ENCODE measurements around the gene KLK1.

KLK1 gene

GRCh38 chr19:50823389-50824042, at the start of gene KLK1:
Gene KLK1 (minus strand): TSS chr19:50823787. CDS start chr19:50823748, 39 bp downstream.
- DNase-seq (ENCODE audit: low read depth in 1 of 2, low spot score in 1 of 2) = no peak

DNA sequence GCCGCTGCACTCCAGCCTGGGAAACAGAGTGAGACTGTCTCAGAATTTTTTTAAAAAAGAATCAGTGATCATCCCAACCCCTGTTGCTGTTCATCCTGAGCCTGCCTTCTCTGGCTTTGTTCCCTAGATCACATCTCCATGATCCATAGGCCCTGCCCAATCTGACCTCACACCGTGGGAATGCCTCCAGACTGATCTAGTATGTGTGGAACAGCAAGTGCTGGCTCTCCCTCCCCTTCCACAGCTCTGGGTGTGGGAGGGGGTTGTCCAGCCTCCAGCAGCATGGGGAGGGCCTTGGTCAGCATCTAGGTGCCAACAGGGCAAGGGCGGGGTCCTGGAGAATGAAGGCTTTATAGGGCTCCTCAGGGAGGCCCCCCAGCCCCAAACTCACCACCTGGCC, 49.5 kb upstream of the KLK1 start, which contains the start of gene KLK2:
TSS of gene KLK2 (plus strand) at position 384 of the 400 bp plus-strand sequence. CDS start 35 bp downstream, outside the sequence.
- DNase-seq (ENCODE audit: low read depth in 1 of 2, low spot score in 1 of 2) = no peak

DNA sequence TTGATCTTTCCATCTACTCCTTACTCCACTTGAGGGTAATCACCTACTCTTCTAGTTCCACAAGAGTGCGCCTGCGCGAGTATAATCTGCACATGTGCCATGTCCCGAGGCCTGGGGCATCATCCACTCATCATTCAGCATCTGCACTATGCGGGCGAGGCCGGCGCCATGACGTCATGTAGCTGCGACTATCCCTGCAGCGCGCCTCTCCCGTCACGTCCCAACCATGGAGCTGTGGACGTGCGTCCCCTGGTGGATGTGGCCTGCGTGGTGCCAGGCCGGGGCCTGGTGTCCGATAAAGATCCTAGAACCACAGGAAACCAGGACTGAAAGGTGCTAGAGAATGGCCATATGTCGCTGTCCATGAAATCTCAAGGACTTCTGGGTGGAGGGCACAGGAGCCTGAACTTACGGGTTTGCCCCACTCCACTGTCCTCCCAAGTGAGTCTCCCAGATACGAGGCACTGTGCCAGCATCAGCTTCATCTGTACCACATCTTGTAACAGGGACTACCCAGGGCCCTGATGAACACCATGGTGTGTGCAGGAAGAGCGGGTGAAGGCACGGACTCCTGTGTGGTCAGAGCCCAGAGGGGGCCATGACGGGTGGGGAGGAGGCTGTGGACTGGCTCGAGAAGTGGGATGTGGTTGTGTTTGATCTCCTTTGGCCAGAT, 47.0 kb upstream of the KLK1 start:
- no peak for DNase-seq (ENCODE audit: low read depth in 1 of 2, low spot score in 1 of 2)

DNA sequence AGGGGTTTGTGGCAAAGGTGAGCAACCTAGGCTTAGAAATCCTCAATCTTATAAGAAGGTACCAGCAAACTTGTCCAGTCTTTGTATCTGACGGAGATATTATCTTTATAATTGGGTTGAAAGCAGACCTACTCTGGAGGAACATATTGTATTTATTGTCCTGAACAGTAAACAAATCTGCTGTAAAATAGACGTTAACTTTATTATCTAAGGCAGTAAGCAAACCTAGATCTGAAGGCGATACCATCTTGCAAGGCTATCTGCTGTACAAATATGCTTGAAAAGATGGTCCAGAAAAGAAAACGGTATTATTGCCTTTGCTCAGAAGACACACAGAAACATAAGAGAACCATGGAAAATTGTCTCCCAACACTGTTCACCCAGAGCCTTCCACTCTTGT, 45.9 kb upstream of the KLK1 start:
- DNase-seq (ENCODE audit: low read depth in 1 of 2, low spot score in 1 of 2) = no peak

DNA sequence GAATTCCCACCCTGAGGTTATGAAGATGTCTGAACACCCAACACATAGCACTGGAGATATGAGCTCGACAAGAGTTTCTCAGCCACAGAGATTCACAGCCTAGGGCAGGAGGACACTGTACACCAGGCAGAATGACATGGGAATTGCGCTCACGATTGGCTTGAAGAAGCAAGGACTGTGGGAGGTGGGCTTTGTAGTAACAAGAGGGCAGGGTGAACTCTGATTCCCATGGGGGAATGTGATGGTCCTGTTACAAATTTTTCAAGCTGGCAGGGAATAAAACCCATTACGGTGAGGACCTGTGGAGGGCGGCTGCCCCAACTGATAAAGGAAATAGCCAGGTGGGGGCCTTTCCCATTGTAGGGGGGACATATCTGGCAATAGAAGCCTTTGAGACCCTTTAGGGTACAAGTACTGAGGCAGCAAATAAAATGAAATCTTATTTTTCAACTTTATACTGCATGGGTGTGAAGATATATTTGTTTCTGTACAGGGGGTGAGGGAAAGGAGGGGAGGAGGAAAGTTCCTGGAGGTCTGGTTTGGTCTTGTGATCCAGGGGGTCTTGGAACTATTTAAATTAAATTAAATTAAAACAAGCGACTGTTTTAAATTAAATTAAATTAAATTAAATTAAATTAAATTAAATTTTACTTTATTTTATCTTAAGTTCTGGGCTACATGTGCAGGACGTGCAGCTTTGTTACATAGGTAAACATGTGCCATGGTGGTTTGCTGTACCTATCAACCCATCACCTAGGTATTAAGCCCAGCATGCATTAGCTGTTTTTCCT, 38.1 kb upstream of the KLK1 start:
- no peak for DNase-seq (ENCODE audit: low read depth in 1 of 2, low spot score in 1 of 2)

DNA sequence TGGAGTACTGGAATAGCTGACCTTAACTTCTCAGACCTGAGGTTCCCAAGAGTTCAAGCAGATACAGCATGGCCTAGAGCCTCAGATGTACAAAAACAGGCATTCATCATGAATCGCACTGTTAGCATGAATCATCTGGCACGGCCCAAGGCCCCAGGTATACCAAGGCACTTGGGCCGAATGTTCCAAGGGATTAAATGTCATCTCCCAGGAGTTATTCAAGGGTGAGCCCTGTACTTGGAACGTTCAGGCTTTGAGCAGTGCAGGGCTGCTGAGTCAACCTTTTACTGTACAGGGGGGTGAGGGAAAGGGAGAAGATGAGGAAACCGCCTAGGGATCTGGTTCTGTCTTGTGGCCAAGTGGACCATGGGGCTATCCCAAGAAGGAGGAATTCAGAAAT, 37.4 kb upstream of the KLK1 start:
- no peak for DNase-seq (ENCODE audit: low read depth in 1 of 2, low spot score in 1 of 2)

GRCh38 chr19:50859849-50860248, 36.3 kb upstream of the KLK1 start:
- DNase-seq (ENCODE audit: low read depth in 1 of 2, low spot score in 1 of 2) = no peak

GRCh38 chr19:50858886-50859285, 35.3 kb upstream of the KLK1 start:
- DNase-seq (ENCODE audit: low read depth in 1 of 2, low spot score in 1 of 2) = no peak

DNA sequence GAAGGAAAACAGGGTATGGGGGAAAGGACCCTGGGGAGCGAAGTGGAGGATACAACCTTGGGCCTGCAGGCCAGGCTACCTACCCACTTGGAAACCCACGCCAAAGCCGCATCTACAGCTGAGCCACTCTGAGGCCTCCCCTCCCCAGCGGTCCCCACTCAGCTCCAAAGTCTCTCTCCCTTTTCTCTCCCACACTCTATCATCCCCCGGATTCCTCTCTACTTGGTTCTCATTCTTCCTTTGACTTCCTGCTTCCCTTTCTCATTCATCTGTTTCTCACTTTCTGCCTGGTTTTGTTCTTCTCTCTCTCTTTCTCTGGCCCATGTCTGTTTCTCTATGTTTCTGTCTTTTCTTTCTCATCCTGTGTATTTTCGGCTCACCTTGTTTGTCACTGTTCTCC, 33.8 kb upstream of the KLK1 start:
- no peak for DNase-seq (ENCODE audit: low read depth in 1 of 2, low spot score in 1 of 2)

DNA sequence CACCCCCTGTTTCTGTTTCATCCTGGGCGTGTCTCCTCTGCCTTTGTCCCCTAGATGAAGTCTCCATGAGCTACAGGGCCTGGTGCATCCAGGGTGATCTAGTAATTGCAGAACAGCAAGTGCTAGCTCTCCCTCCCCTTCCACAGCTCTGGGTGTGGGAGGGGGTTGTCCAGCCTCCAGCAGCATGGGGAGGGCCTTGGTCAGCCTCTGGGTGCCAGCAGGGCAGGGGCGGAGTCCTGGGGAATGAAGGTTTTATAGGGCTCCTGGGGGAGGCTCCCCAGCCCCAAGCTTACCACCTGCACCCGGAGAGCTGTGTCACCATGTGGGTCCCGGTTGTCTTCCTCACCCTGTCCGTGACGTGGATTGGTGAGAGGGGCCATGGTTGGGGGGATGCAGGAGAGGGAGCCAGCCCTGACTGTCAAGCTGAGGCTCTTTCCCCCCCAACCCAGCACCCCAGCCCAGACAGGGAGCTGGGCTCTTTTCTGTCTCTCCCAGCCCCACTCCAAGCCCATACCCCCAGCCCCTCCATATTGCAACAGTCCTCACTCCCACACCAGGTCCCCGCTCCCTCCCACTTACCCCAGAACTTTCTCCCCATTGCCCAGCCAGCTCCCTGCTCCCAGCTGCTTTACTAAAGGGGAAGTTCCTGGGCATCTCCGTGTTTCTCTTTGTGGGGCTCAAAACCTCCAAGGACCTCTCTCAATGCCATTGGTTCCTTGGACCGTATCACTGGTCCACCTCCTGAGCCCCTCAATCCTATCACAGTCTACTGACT, 31.2 kb upstream of the KLK1 start, which contains the start of gene KLK3:
TSS of gene KLK3 (plus strand) at position 280 of the 775 bp plus-strand sequence. CDS start at position 321, 41 bp downstream.
- no peak for DNase-seq (ENCODE audit: low read depth in 1 of 2, low spot score in 1 of 2)

DNA sequence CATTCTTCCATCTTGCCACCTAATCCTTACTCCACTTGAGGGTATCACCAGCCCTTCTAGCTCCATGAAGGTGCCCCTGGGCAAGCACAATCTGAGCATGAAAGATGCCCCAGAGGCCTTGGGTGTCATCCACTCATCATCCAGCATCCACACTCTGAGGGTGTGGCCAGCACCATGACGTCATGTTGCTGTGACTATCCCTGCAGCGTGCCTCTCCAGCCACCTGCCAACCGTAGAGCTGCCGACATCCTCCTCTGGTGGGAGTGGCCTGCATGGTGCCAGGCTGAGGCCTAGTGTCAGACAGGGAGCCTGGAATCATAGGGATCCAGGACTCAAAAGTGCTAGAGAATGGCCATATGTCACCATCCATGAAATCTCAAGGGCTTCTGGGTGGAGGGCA, 28.0 kb upstream of the KLK1 start:
- no peak for DNase-seq (ENCODE audit: low read depth in 1 of 2, low spot score in 1 of 2)

DNA sequence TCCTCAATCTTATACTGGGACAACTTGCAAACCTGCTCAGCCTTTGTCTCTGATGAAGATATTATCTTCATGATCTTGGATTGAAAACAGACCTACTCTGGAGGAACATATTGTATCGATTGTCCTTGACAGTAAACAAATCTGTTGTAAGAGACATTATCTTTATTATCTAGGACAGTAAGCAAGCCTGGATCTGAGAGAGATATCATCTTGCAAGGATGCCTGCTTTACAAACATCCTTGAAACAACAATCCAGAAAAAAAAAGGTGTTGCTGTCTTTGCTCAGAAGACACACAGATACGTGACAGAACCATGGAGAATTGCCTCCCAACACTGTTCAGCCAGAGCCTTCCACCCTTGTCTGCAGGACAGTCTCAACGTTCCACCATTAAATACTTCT, 27.2 kb upstream of the KLK1 start:
- no peak for DNase-seq (ENCODE audit: low read depth in 1 of 2, low spot score in 1 of 2)

DNA sequence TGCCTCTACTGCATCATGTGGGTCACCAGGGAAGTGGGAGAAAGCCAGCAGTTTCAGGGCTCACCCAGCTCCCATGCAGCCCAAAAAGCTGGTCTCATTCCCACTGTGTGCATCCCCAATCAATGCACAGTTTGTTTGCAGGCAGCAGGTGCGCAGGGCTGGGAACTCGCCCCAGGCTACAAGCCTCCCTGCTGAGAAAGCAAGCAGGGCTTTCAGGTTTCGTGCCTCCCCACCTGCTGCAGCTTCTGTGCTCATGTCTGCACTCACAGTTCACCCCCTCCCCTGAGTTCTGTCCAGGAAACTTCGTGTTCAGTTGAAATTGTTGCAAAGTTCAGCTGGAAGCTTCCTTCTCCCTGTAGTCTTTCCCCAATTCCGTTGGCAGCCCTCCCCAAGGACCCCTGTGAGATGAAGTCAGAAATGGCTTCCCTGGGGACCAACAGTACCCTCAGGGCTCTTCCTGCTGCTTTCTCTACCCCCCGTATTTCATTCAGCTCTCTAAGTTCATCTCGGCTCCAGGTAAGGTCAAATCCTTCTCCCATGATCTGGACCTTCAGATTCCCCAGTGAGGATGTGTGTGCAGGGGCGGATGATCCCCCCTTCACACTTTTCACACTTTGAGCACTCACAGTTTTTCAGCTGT, 20.8 kb upstream of the KLK1 start:
- no peak for DNase-seq (ENCODE audit: low read depth in 1 of 2, low spot score in 1 of 2)

- no peak for DNase-seq (ENCODE audit: low read depth in 1 of 2, low spot score in 1 of 2)
Measured at GRCh38 chr19:50843701-50844221, 20.2 kb upstream of the KLK1 start.

DNA sequence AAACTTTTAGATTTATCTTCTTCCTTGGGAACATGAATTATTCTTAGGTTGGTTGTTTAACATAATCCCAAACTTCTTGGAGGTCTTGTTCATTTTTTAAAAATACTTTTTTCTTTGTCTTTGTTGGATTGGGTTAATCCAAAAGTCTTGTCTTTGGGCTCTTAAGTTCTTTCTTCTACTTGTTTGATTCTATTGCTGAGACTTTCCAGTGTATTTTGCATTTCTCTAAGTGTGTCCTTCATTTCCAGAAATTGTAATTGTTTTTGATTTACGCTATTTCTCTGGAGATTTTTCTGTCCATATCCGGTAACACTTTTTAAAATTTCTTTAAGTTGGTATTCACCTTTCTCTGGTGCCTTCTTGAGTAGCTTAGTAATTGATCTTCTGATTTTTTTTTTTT, 19.6 kb upstream of the KLK1 start:
- DNase-seq (ENCODE audit: low read depth in 1 of 2, low spot score in 1 of 2) = no peak

GRCh38 chr19:50842130-50842529, 18.5 kb upstream of the KLK1 start:
- DNase-seq (ENCODE audit: low read depth in 1 of 2, low spot score in 1 of 2) = no peak

DNA sequence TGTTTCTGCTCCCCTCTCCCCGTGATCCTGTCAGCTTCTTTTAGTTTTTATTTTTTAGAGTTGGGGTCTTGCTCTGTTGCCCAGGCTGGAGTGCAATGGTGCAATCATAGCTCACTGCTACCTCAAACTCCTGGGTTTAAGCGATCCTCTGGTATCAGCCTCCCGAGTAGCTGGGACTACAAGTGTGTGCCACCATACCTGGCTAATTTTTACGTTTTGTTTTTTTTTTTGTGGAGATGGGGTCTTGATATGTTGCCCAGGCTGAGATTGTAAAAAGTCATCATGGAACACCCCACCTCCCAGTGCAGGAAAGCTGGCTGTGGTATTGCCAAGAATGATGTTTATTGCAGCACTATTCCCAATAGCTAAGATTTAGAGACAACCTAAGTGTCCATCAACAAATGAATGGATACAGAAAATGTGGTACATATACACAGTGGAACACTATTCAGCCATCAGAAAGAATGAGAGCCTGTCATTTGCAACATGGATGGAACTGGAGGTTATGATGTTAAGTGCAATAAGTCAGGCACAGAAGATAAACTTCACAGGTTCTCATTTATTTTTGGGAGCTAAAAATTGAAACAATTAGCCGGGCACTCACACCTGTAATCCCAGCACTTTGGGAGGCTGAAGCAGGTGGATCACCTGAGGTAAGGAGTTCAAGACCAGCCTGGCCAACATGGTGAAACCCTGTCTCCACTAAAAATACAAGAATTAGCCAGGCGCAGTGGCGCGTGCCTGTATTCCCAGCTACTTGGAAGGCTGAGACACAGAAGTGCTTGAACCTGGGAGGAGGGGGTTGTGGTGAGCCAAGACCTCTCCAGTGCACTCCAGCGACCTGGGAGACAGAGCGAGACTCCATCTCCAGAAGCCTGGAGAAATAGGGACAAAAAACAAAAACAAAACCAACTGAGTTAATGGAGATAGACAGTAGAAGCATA, 16.4 kb upstream of the KLK1 start:
- no peak for DNase-seq (ENCODE audit: low read depth in 1 of 2, low spot score in 1 of 2)

GRCh38 chr19:50838239-50838638, 14.7 kb upstream of the KLK1 start:
- DNase-seq (ENCODE audit: low read depth in 1 of 2, low spot score in 1 of 2) = no peak

- DNase-seq (ENCODE audit: low read depth in 1 of 2, low spot score in 1 of 2) = no peak
Measured at GRCh38 chr19:50837300-50837699, 13.7 kb upstream of the KLK1 start.
